Activated T-cell treated with anti-CD3 and anti-CD28 coated beads, Interleukin-2, amount 50 U/mL, for 24 hours (primary cell): ENCODE results near the gene MMP11.

ENCODE experiments used
- DNase-seq: peaks from one replicate; pipeline ENCODE4 v3.0.0-alpha.2; 2020
- H3K27ac Mint-ChIP-seq: 2 replicates; pipeline ENCODE4 v1.8.0; 2020; ENCODE audit warnings: mild to moderate bottlenecking, mixed read lengths
- H3K27me3 Mint-ChIP-seq: 2 replicates; pipeline ENCODE4 v1.8.0; 2020; ENCODE audit warnings: mixed read lengths
- H3K36me3 Mint-ChIP-seq: 2 replicates; pipeline ENCODE4 v1.8.0; 2020; ENCODE audit warnings: low read depth, mixed read lengths
- H3K4me1 Mint-ChIP-seq: 2 replicates; pipeline ENCODE4 v1.8.0; 2020; ENCODE audit warnings: low read depth, mixed read lengths
- H3K4me3 Mint-ChIP-seq: 2 replicates; pipeline ENCODE4 v1.8.0; 2020; ENCODE audit warnings: mild to moderate bottlenecking, moderate library complexity, mixed read lengths
- H3K9me3 Mint-ChIP-seq: 2 replicates; pipeline ENCODE4 v1.8.0; 2020; ENCODE audit warnings: mixed read lengths

Gene MMP11

DNA sequence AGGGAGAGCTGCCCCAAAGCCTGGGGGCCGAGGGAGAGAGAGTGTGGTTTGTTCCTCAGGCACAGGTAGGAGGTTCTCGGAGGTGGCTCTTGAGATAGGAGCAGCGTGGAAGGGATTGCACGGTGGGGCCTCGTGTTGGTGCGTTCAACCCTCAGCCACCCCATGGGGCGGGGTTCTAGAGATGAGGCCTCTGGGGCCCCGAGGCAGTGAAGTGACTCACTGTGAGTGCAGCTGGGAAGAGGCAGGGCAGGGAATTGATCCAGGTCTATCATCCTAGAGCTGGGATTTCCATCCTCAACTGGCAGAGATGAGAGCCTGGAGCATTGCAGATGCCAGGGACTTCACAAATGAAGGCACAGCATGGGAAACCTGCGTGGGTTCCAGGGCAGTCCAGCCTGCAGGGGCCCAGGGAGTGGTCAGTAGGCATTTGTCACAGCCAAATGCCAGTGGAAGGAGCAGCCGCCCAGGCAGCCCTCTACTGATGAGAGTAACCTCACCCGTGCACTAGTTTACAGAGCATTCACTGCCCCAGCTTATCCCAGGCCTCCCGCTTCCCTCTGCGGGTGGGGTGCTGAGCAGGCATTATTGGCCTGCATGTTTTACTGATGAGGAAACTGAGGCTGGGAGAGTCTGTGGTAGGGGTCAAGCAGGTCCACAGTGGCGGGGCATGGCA lies 9.0 kb downstream of the MMP11 start:
- H3K9me3 Mint-ChIP-seq = no peaks in the 10 kb centered on the region
- H3K27ac Mint-ChIP-seq = no peak overlapping the region
- DNase-seq = no peak
- H3K4me1 Mint-ChIP-seq = peaks cover 9% of the 10 kb centered on the region
- no peaks in the 10 kb centered on the region for H3K36me3 Mint-ChIP-seq
- no peak overlapping the region for H3K4me3 Mint-ChIP-seq
- no peaks in the 10 kb centered on the region for H3K27me3 Mint-ChIP-seq

DNA sequence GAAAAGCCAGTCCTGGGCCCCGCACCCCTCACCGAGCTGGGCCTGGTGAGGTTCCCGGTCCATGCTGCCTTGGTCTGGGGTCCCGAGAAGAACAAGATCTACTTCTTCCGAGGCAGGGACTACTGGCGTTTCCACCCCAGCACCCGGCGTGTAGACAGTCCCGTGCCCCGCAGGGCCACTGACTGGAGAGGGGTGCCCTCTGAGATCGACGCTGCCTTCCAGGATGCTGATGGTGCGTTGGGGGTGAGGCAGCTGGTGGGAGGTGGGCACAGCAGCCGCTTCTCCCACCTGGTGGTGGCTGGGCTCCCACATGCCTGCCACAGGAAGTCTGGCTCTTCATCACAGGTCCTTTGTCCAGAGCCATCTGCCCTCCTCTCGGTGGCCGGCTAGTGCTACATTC lies 9.6 kb downstream of the MMP11 start:
- Mint-ChIP-seq H3K36me3 (no peaks in the 10 kb centered on the region), H3K4me1 (peaks cover 9% of the 10 kb centered on the region), H3K9me3 (no peaks in the 10 kb centered on the region), H3K27me3 (no peaks in the 10 kb centered on the region), H3K4me3 (no peak overlapping the region), H3K27ac (no peak overlapping the region)
- no peak for DNase-seq

DNA sequence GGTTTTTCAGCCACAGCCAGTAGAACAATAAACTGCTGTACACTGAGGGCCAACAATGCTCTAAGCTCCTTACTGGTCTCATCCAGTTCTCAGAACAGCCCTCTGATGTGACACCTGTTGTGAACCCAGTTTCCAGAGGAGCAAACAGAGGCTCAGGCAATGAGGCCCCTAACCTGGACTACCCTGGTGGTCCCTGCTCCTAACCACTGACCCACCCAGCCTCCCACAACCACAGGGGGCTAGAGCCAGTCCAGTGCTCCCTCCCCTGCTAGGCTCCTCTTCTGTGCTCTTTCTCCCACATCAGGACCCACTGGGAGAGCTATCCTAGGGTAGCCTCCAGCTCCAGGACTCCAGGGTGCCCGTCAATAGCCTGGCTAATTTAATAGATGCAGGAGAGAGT lies 10.1 kb downstream of the MMP11 start:
- peaks cover 4% of the 10 kb centered on the region for H3K36me3 Mint-ChIP-seq
- no peak for DNase-seq
- H3K4me1 Mint-ChIP-seq = peaks cover 11% of the 10 kb centered on the region
- no peak overlapping the region for H3K4me3 Mint-ChIP-seq
- H3K27ac Mint-ChIP-seq = no peak overlapping the region
- H3K27me3 Mint-ChIP-seq = no peaks in the 10 kb centered on the region
- no peaks in the 10 kb centered on the region for H3K9me3 Mint-ChIP-seq

DNA sequence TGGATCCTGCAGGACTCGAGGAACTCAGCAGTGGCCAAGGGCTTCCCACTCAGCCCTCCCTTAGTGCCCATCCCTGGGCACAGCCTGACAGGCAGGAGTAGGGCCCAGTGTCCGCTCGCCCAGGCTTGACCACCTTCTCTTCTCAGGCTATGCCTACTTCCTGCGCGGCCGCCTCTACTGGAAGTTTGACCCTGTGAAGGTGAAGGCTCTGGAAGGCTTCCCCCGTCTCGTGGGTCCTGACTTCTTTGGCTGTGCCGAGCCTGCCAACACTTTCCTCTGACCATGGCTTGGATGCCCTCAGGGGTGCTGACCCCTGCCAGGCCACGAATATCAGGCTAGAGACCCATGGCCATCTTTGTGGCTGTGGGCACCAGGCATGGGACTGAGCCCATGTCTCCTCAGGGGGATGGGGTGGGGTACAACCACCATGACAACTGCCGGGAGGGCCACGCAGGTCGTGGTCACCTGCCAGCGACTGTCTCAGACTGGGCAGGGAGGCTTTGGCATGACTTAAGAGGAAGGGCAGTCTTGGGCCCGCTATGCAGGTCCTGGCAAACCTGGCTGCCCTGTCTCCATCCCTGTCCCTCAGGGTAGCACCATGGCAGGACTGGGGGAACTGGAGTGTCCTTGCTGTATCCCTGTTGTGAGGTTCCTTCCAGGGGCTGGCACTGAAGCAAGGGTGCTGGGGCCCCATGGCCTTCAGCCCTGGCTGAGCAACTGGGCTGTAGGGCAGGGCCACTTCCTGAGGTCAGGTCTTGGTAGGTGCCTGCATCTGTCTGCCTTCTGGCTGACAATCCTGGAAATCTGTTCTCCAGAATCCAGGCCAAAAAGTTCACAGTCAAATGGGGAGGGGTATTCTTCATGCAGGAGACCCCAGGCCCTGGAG lies 10.9 kb downstream of the MMP11 start:
- Mint-ChIP-seq H3K9me3 (no peaks in the 10 kb centered on the region), H3K4me1 (peaks cover 18% of the 10 kb centered on the region), H3K36me3 (peaks cover 9% of the 10 kb centered on the region), H3K27me3 (no peaks in the 10 kb centered on the region), H3K4me3 (no peak overlapping the region), H3K27ac (no peak overlapping the region)
- no peak for DNase-seq

DNA sequence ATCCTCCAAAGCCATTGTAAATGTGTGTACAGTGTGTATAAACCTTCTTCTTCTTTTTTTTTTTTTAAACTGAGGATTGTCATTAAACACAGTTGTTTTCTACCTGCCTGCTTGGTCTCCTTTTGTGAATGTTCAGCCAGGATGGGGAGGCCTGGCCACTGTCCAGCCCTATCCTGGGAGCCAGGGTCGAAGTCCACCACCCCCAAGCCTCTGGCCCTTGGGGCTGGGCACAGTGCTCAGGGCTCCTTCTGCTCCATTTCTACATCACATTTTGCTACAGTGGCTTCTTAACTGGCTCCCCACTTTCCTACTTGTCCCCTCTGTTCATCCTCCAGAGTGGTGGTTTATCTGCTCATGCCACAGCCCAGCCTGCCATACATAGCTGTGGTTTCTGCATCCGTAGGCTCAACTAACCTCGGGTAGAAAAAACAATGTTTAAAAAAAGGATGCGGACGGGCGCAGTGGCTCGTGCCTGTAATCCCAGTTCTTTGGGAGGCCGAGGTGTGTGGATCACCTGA lies 11.6 kb downstream of the MMP11 start:
- peaks cover 22% of the 10 kb centered on the region for H3K4me1 Mint-ChIP-seq
- H3K4me3 Mint-ChIP-seq = no peak overlapping the region
- H3K27ac Mint-ChIP-seq = no peak overlapping the region
- DNase-seq = no peak
- no peaks in the 10 kb centered on the region for H3K9me3 Mint-ChIP-seq
- no peaks in the 10 kb centered on the region for H3K27me3 Mint-ChIP-seq
- peaks cover 11% of the 10 kb centered on the region for H3K36me3 Mint-ChIP-seq

DNA sequence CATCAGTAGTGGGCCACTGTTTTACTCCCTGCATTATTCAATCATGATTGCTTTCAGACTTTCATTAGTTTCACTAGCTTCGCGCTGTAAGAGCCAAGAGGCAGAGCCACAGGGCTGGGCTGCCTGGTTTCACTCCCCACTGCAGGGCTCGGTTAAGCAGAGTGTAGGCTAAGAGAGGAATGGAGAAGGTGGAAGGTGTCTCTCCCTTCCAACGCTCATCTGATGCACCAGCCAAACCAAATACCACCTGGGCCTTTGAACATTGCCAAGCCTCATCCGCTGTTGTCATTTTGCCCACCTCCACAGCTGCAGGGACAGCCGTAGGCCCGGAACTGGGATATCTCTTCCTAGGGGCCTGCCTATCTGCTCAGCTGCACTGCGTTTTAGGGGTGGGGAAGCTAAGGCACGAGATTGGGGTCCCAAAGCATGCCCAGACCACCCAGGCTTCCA lies 13.6 kb downstream of the MMP11 start:
- DNase-seq = no peak
- Mint-ChIP-seq H3K27me3 (no peaks in the 10 kb centered on the region), H3K27ac (peak overlapping the region; percentile 96), H3K4me1 (peaks cover 29% of the 10 kb centered on the region), H3K36me3 (peaks cover 19% of the 10 kb centered on the region), H3K4me3 (peak overlapping the region; percentile 92), H3K9me3 (no peaks in the 10 kb centered on the region)

DNA sequence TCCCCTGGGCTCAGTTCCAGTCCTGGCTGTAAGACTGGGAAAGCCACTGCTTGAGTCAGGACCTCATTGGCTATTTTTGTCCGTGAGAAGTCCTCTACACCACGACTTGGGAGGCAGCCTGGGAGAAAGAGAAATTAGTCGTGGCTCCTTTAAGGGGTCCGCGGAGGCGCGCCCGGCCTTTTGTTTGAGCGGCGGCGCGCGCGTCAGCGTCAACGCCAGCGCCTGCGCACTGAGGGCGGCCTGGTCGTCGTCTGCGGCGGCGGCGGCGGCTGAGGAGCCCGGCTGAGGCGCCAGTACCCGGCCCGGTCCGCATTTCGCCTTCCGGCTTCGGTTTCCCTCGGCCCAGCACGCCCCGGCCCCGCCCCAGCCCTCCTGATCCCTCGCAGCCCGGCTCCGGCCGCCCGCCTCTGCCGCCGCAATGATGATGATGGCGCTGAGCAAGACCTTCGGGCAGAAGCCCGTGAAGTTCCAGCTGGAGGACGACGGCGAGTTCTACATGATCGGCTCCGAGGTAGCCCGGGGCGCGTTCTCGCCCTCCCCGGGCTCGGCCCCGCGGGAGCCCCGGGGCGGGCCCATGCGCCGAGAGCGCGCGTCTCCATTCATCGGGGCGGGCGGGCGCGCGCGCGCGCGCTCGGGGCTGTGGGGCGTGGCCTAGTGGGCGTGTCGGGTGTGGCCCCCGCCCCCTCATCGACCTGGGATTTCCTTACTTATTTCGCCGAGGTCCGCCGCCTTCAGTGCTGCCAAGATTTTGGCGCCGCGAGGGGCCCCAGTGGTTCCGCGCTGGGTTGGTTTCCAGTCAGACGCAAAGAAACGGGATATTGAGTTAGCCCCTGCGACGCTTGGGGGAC lies 14.3 kb downstream of the MMP11 start, which contains the start of gene SMARCB1:
Gene SMARCB1 (plus strand): TSS at position 215 of the 848 bp plus-strand sequence. CDS start 204 bp downstream, at position 419.
- Mint-ChIP-seq H3K9me3 (no peaks in the 10 kb centered on the region), H3K4me1 (peaks cover 34% of the 10 kb centered on the region), H3K4me3 (peak within 1 kb of the TSS; percentile 92), H3K27ac (peak within 1 kb of the TSS; percentile 96), H3K27me3 (no peaks in the 10 kb centered on the region), H3K36me3 (peaks cover 26% of the 10 kb centered on the region)
- DNase-seq = peak; percentile 94

DNA sequence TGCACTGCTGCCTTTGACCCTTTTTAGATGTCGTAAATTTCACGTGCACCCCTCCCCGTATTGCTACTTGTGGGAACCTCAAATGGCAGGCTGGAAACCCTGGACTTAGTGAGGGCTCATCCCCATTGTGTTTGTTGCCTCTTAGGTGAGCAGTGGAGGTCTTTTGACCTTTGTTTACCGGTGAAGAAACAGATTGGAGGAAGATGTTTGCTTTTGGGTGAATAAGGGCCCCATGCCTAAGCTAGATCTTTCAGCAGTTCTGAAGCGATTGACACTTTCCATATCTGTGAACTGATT lies 14.9 kb downstream of the MMP11 start:
- peak overlapping the region; percentile 96 for H3K27ac Mint-ChIP-seq
- peak overlapping the region; percentile 92 for H3K4me3 Mint-ChIP-seq
- H3K27me3 Mint-ChIP-seq = no peaks in the 10 kb centered on the region
- no peak for DNase-seq
- no peaks in the 10 kb centered on the region for H3K9me3 Mint-ChIP-seq
- H3K4me1 Mint-ChIP-seq = peaks cover 39% of the 10 kb centered on the region
- peaks cover 31% of the 10 kb centered on the region for H3K36me3 Mint-ChIP-seq

DNA sequence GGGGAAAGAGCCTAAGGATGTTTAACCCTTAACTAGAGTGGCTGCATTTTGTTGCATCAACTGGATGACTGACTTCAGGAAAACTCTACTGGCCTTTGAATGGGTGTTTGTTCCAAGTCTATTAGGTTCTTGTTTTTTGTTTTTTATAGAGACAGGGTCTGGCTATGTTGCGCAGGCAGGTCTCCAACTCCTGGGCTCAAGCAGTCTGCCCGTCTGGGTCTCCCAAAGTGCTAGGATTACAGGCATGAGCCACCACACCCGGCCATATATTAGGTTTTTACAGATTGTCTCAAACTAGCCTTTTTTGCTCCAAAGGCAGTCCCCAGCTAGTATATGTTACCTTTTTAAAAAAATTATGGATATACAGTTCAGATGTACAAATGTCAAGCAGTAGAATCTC lies 15.3 kb downstream of the MMP11 start:
- Mint-ChIP-seq H3K27ac (peak overlapping the region; percentile 96), H3K4me1 (peaks cover 40% of the 10 kb centered on the region), H3K9me3 (no peaks in the 10 kb centered on the region), H3K36me3 (peaks cover 35% of the 10 kb centered on the region), H3K27me3 (no peaks in the 10 kb centered on the region), H3K4me3 (peak overlapping the region; percentile 92)
- DNase-seq = no peak

DNA sequence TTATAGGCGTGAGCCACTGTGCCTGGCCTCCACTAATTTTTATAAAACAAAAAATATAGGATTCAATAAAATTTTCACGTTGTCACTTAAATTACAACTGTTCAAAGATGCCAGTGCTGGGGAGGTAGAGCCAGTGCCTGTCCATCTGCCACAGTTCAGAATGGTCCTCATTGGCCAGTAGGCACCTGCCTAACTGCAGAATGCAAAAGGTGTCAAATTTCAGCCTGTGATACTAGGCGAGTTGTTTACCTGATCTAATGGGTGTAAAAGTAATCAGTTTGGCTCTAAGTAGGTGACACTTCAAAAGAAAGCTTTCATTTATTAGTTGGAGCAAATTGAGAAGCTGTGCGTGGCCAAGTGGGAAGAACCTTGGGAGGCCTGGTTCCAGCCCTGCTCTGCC lies 16.5 kb downstream of the MMP11 start:
- Mint-ChIP-seq H3K27me3 (no peaks in the 10 kb centered on the region), H3K9me3 (no peaks in the 10 kb centered on the region), H3K4me1 (peaks cover 40% of the 10 kb centered on the region), H3K36me3 (peaks cover 47% of the 10 kb centered on the region), H3K4me3 (no peak overlapping the region), H3K27ac (no peak overlapping the region)
- DNase-seq = no peak

DNA sequence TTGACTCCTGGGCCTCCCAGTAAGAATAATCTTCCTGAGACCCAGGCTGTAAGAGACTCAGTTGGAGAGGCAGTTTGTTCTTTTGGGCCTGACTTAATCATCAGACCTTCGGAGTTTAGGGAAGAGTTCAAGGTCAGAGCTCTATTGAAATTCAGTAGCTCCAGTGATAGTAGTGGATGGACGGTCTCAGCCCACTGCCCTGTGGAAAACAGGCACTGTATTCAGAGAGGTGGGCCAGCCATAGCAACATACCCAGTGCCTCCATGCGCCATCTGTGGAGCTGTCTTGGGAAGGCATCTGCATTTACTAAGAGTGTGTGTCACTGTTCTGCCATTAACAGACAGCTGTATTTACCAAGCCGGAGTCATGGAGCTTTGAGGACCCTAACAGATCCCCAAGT lies 17.0 kb downstream of the MMP11 start:
- no peak for DNase-seq
- no peaks in the 10 kb centered on the region for H3K9me3 Mint-ChIP-seq
- peaks cover 40% of the 10 kb centered on the region for H3K4me1 Mint-ChIP-seq
- H3K27me3 Mint-ChIP-seq = no peaks in the 10 kb centered on the region
- H3K36me3 Mint-ChIP-seq = peaks cover 51% of the 10 kb centered on the region
- no peak overlapping the region for H3K27ac Mint-ChIP-seq
- no peak overlapping the region for H3K4me3 Mint-ChIP-seq

DNA sequence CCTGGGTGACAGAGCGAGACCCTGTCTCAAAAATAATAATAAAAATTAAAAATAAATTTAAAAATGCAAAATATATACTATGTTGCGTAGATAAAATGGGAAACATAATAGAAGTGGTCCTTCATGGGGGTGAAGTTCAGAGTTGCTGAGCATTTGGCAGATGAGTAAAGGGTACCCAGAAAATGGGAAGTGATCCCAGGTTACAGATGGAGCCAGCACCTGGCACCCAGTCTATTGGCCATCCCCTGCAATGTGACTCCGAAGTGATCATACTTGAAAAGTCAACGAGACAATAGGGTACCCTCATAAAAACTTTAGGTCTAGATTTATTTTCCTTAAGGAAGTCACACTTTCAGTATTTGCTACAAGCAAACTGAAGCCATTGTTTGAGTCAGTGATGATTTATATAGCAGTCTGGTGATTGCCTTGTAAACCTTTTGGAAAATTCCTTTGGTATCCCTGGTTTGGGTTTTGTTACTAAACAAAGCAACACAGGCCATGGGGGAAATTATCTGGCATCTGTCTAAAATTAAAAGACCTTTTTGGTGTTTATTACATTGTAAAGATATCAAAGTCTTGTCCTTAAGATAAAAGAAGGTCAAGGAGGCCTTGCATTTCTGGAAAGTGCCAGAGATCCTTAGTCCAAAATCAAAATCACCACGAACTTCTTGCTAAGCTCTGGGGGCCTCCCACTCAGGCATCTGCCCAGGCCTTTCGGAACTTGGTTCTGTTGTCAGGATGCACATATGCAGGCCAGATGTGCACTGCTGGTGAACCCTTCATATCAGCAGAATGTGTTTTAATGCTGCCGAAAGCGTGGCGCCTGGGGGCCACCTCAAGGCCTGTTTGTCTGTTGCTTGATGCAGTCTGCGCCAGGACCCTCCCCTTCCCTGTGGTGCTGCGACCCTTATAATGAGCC lies 18.4 kb downstream of the MMP11 start:
- Mint-ChIP-seq H3K4me3 (no peak overlapping the region), H3K4me1 (peaks cover 37% of the 10 kb centered on the region), H3K9me3 (no peaks in the 10 kb centered on the region), H3K27ac (no peak overlapping the region), H3K36me3 (peaks cover 64% of the 10 kb centered on the region), H3K27me3 (no peaks in the 10 kb centered on the region)
- DNase-seq = no peak

DNA sequence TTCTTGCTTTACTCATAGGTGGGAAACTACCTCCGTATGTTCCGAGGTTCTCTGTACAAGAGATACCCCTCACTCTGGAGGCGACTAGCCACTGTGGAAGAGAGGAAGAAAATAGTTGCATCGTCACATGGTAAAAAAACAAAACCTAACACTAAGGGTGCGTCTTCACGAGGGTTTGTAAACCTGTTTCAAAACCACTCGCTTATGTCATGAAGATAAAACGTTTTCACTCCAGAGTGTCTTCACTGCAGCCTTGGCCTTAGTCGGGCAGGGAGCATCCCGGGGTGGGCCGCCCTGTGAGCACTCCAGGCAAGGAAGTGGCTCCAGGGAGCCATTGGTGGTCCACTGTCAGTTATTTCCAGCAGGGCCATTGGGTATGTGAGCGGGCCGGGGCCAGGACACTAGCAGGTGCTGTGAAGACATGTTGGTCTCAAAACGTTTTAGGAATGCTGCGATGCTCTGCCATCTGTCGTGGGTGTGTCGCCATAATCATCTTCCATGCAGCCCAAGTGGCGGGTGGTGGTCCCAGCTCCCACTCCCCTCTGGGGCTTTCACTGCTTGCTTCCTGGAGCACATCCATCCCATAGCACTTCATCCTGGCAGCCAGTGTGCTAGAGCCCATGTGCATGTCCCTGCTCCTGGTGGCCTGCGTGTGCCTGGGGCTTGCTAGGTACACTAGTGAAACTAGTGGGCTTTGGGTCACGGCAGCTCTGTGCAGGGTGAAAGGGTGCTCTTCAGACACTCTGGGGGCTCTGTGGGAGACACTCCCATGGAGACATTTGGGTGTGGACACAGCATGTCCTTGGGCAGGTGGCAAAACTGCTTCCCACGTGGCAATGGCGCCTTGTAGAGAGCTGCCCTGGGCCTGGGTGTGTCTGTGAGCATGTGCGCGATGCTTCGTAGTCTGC lies 19.3 kb downstream of the MMP11 start:
- peaks cover 31% of the 10 kb centered on the region for H3K4me1 Mint-ChIP-seq
- no peak overlapping the region for H3K4me3 Mint-ChIP-seq
- H3K36me3 Mint-ChIP-seq = peaks cover 71% of the 10 kb centered on the region
- H3K27me3 Mint-ChIP-seq = no peaks in the 10 kb centered on the region
- DNase-seq = no peak
- H3K27ac Mint-ChIP-seq = peak overlapping the region; percentile 68
- H3K9me3 Mint-ChIP-seq = no peaks in the 10 kb centered on the region
